Body of pancreas (tissue), 4 donors: ENCODE results near the gene IKZF4. TPM values are rescaled to one million over a fixed set of nuclear protein-coding genes. Genes with fewer than 3 reads are reported as not detected.

Experiments used
- ATAC-seq: fragments of 150-250 bp; one replicate; pipeline ENCODE4 v1.9.1; 2016
- DNase-seq, 4 donors: peaks; one replicate each; pipeline ENCODE4 v3.0.0-alpha.2; 2019
- H3K27ac ChIP-seq, 4 donors: fragments of 200-600 bp; sonication (generic); 1 replicate in 3 of 4; 2 replicates in 1 of 4; pipeline versions ENCODE4 v1.5.1 to v1.6.1; 2016 to 2019; ENCODE audit warnings: mild to moderate bottlenecking in 1 of 4, mixed read lengths in 1 of 4, moderate library complexity in 1 of 4
- H3K27me3 ChIP-seq, 2 donors: fragments of 200-600 bp; sonication (generic); one replicate each; pipeline ENCODE4 v1.6.0; 2016; ENCODE audit warnings: mild to moderate bottlenecking in 1 of 2
- H3K36me3 ChIP-seq, 2 donors: fragments of 200-600 bp; sonication (generic); replicated peaks in 1 of 2; 2 replicates each; pipeline ENCODE4 v1.5.1; 2016; ENCODE audit warnings: low read depth in 2 of 2; ENCODE audit not compliant: insufficient read depth in 1 of 2
- H3K4me1 ChIP-seq: fragments of 200-600 bp; sonication (generic); one replicate; pipeline ENCODE4 v1.6.0; 2016
- H3K4me3 ChIP-seq, 2 donors: fragments of 200-600 bp; sonication (generic); 1 replicate in 1 of 2; 2 replicates in 1 of 2; pipeline ENCODE4 v1.5.1; 2016 to 2019
- H3K9me3 ChIP-seq, 3 donors: fragments of 200-600 bp; sonication (generic); 1 replicate in 2 of 3; 2 replicates in 1 of 3; pipeline ENCODE4 v1.5.1; 2016
- POLR2A ChIP-seq, 3 donors: fragments of 450-650 bp; IDR thresholded peaks; one replicate each; pipeline ENCODE4 v1.6.1; 2016; ENCODE audit warnings: antibody characterized with exemption in 3 of 3, mild to moderate bottlenecking in 2 of 3
- WGBS, 2 donors: methylation state at CpG; one replicate each; pipeline ENCODE4 v1.1.5; 2017; 5-methylcytosine and 5-hydroxymethylcytosine counted together
- intact Hi-C: fragments of 100-400 bp; cut with DNase I; formaldehyde crosslinking; loops from one replicate; pipeline ENCODE4 v1.15.1; 2023
- total RNA-seq, 2 donors: library from RNA; depleted of rRNA; stranded (reverse); fragments of >200 nt; gene quantifications; one replicate each; pipeline ENCODE4 v1.1.0, GENCODE V29; 2016
- TF ChIP-seq, protein P1 (sequence below), 7 experiments: fragments of 450-650 bp in 4 of 7; fragments of 200-600 bp in 3 of 7; sonication (generic) in 3 of 7; IDR thresholded peaks; one replicate each; pipeline ENCODE4 v1.5.1; 2016 to 2019; ENCODE audit warnings: antibody characterized with exemption in 7 of 7

IKZF4 gene
- total RNA-seq, result 1 to 10 TPM; 2.6 to 7.6 TPM

DNA sequence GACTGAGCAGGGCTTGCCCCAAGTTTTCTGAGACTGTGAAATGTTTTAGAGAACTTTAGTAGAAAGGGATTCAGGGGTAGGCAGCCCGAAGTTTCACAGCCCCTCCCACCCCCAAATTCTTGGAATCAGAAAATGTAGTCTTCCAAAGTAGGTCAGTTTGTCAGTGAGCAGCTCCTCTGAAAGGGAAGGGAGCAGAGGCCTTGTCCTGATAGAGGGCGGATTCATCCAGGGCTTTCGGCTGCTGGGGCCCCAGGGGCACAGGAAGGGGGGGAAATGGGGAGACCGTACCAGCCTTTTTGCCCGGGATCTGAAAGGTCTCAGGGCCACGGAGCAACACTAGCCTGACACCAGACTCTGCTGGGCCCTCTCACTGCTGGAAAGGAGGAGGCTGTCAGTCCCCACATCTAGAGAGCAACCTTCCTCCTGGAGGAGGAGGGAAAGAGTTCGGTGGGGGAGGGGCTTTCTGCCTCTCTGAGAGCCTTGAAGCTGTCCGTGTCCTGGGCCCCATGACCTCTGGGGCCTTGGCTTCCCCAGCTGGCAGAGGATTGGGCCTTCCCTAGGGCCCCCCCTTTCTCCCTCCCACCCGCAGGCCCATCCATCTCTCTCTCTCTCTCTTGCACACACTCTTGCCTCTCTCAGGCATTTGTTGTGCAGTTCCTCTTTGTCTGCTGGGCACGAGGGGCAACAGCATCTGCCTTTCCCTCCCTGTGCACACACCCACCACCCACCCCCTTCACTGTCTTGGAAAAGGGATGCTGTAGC lies at the start of gene IKZF4:
Gene IKZF4, plus strand, starts transcription at position 621 of the 762 bp plus-strand sequence. CDS start 451 bp downstream, outside the sequence.
- H3K27me3 ChIP-seq, result no peaks in the 10 kb centered on the region
- no peaks in the 10 kb centered on the region for H3K9me3 ChIP-seq
- H3K4me1 ChIP-seq, result no peaks in the 10 kb centered on the region
- no peak within 1 kb of the TSS for H3K4me3 ChIP-seq
- H3K27ac ChIP-seq, result peak within 1 kb of the TSS in 1 of 4 donors; percentile 25
- no peak for ATAC-seq
- no peak for TF ChIP-seq POLR2A (IDR thresholded peaks at IDR 0.05)
- TF ChIP-seq, protein P1, sequence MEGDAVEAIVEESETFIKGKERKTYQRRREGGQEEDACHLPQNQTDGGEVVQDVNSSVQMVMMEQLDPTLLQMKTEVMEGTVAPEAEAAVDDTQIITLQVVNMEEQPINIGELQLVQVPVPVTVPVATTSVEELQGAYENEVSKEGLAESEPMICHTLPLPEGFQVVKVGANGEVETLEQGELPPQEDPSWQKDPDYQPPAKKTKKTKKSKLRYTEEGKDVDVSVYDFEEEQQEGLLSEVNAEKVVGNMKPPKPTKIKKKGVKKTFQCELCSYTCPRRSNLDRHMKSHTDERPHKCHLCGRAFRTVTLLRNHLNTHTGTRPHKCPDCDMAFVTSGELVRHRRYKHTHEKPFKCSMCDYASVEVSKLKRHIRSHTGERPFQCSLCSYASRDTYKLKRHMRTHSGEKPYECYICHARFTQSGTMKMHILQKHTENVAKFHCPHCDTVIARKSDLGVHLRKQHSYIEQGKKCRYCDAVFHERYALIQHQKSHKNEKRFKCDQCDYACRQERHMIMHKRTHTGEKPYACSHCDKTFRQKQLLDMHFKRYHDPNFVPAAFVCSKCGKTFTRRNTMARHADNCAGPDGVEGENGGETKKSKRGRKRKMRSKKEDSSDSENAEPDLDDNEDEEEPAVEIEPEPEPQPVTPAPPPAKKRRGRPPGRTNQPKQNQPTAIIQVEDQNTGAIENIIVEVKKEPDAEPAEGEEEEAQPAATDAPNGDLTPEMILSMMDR (IDR thresholded peaks at IDR 0.05), result no peak
- intact Hi-C loops, result no loop called here
- 46 to 62% methylated on average over 8 to 10 of the region's 10 CpGs for WGBS, 2 donors
- peak in 3 of 4 donors; percentile 26 to 46 (median 27) for DNase-seq
- H3K36me3 ChIP-seq, result no peaks in the 10 kb centered on the region

DNA sequence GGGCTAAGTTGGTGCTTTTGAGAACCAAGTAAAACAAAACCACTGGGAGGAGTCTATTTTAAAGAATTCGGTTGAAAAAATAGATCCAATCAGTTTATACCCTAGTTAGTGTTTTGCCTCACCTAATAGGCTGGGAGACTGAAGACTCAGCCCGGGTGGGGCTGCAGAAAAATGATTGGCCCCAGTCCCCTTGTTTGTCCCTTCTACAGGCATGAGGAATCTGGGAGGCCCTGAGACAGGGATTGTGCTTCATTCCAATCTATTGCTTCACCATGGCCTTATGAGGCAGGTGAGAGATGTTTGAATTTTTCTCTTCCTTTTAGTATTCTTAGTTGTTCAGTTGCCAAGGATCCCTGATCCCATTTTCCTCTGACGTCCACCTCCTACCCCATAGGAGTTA lies 48.8 kb upstream of the IKZF4 start:
- peaks cover 35% of the 10 kb centered on the region for H3K4me1 ChIP-seq
- WGBS, 2 donors, result 42 to 60% methylated on average over 3 of the region's 3 CpGs
- peak overlapping the region in 3 of 4 donors; percentile 78 to 95 (median 89) for H3K27ac ChIP-seq
- no peaks in the 10 kb centered on the region for H3K36me3 ChIP-seq
- no peak overlapping the region for H3K4me3 ChIP-seq
- ATAC-seq (no peak), DNase-seq (peak in 1 of 4 donors; percentile 12)
- no peaks in the 10 kb centered on the region for H3K9me3 ChIP-seq
- no peaks in the 10 kb centered on the region for H3K27me3 ChIP-seq
- intact Hi-C loops, result no loop called here
- TF ChIP-seq, protein P1 (IDR thresholded peaks at IDR 0.05), result no peak
- no peak for TF ChIP-seq POLR2A (IDR thresholded peaks at IDR 0.05)

DNA sequence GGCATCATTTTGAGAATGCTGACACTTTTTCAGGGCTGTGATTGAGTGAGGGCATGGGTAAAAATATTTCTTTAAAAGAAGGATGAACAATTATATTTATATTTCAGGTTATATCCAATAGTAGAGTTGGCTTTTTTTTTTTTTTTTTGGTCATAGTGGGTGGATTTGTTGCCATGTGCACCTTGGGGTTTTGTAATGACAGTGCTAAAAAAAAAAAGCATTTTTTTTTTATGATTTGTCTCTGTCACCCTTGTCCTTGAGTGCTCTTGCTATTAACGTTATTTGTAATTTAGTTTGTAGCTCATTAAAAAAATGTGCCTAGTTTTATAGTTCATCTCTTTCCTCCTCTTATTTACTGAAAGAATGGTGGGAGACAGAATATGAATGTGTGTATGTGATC lies 48.4 kb upstream of the IKZF4 start:
- Histone ChIP-seq H3K4me1 (peaks cover 30% of the 10 kb centered on the region), H3K4me3 (peak overlapping the region in 1 of 2 donors; percentile 15), H3K27ac (peak overlapping the region; percentile 77 to 95 (median 84)), H3K9me3 (no peaks in the 10 kb centered on the region), H3K27me3 (no peaks in the 10 kb centered on the region), H3K36me3 (peaks cover 0 to under 1% of the 10 kb centered on the region in 2 donors)
- intact Hi-C loops, result no loop called here
- no peak for DNase-seq
- ATAC-seq, result no peak
- WGBS, 2 donors, result 0 to 9% methylated on average over 1 of the region's 1 CpG
- TF ChIP-seq POLR2A (IDR thresholded peaks at IDR 0.05), result no peak
- TF ChIP-seq, protein P1 (IDR thresholded peaks at IDR 0.05), result no peak

DNA sequence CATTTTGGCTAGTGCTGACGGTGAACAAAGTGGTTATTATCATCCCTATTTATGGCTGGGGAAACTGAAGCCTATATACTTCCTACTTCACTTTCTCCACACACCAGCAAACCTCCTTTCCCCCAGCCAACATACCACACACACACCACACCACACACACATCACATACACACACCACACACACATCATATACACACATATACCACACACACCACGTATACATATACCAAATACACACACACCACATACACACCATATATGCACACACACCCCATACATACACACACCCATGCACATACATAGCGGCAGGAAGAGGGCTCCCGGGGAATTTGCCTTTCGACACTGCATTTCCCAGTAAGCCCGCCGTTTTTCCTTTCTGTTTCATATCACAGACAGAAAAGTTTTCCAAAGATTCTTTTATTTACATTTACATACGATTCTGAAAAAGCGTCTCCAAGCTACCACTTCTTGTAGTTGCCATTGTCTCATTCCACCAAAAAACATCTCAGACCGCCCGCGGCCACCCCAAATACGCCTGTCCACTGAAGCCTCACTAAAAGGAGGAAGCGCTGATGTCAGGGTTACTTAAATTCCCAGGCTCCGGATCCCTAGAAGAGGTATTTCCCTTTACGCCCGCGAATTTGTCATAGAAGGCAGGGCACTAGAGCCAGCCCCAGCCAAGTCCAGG lies 47.8 kb upstream of the IKZF4 start:
- 0% methylated on average over 18 of the region's 18 CpGs for WGBS, 2 donors
- no peaks in the 10 kb centered on the region for H3K27me3 ChIP-seq
- H3K4me1 ChIP-seq, result peaks cover 27% of the 10 kb centered on the region
- peaks cover 0 to 2% of the 10 kb centered on the region in 2 donors for H3K36me3 ChIP-seq
- peak in 1 of 3 donors; percentile 8 for TF ChIP-seq POLR2A (IDR thresholded peaks at IDR 0.05)
- TF ChIP-seq, protein P1 (IDR thresholded peaks at IDR 0.05), result no peak
- no peaks in the 10 kb centered on the region for H3K9me3 ChIP-seq
- intact Hi-C loops, result no loop called here
- ATAC-seq (no peak), DNase-seq (no peak)
- H3K27ac ChIP-seq, result peak overlapping the region; percentile 77 to 95 (median 84)
- H3K4me3 ChIP-seq, result peak overlapping the region; percentile 15 to 17
